Sciatic nerve (tissue), 2 donors: ENCODE results near the gene LINGO4. TPM values are rescaled to one million over a fixed set of nuclear protein-coding genes. Genes with fewer than 3 reads are reported as not detected.

Source experiments
- ATAC-seq: fragments of 200-7000 bp; cut with Tn5 transposase; one replicate; pipeline ENCODE4 v1.9.1; 2020; ENCODE audit warnings: mild to moderate bottlenecking, moderate library complexity
- DNase-seq: peaks from one replicate; pipeline ENCODE4 v3.0.0-alpha.2; 2020; ENCODE audit warnings: low spot score
- intact Hi-C: fragments of 100-400 bp; cut with DNase I; formaldehyde crosslinking; loops from one replicate; pipeline ENCODE4 v1.14.2; 2022
- total RNA-seq: library from RNA; stranded (reverse); fragmentation: NEBNext Ultra II Directional; extraction: Animal tissue kit (Norgen Biotek cat#: 25700); gene quantifications from one replicate; pipeline ENCODE4 v1.2.1, GENCODE V29; 2021
- donor health status: DM: no; HTN: no; CAD: no.
- donor health status: DM: no; HTN: no; CAD: no.

Gene LINGO4
- total RNA-seq, 1 donor from 2014 or later, result not detected

DNA sequence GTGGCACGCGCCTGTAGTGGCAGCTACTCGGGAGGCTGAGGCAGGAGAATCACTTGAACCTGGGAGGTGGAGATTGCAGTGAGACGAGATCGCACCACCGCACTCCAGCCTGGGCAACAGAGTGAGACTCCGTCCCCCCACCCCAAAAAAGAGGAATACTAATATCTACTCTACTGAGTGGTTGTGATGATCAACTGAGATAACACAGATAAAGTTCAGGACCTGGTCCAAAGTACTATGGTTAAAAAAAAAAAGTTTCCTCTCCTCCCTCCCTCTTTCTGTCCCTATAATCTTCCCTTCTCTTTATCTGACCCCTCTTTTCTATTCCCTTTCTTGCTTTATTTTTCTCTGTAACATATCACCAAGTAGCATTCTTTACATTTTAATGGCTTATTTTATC, 30.4 kb upstream of the LINGO4 start:
- DNase-seq (no peak), ATAC-seq (no peak)
- intact Hi-C loops, result no loop called here

DNA sequence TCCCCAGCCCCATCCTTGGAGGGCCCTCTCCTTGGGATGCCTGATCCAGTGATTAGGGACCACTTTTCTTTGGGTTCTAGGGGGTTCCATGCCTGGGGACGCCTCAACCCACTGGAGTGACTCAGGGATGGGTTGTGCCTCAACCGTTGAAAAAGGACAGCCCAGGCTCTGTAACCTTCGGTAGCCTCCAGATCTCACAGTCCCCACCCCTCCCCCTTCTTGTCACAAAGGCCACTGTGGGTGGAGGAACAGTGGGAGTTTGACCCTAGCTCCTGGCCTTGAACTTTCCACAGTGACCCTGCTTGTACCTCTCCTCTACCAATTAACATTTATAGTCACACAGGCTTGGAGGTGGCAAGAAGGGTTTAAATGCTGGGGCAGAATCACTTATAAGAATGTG, 29.0 kb upstream of the LINGO4 start:
- no peak for DNase-seq
- intact Hi-C loops, result no loop called here
- ATAC-seq, result no peak

DNA sequence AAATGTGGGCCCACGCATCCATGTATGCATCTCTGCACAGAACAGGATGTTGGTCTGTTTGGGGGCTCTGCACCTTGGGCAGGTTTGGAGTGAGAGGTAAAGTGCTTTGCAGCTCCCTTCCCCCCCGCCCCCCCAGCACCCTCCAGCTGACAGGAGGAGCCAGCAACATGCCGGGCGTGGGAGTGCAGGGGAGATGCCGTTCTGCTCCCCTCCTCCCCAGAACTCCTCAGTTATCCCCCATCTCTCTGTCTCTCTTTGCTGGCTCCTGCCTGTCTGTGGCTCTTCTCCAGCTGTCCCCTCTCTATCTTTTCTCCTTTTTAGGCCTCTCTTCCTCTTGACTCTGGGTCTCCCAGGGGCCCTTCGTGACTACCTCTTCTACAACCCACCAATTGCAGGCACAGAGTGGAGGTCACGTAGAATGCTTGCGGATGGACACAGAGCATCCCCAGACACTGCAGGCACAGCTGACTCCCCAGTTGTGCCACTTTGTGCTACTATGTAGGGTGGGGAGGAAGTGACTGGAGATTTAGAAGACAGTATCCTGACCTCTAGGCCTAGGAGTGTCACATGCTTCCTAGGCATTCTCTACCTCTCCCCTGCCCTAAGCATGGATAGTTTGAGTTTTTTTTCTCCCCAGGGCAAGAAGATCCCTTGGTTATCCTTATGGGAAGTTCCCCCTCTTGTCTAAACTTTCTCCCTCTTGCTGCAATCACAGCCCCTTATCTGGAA, 28.1 kb upstream of the LINGO4 start:
- DNase-seq (no peak), ATAC-seq (no peak)
- intact Hi-C loops, result no loop called here

DNA sequence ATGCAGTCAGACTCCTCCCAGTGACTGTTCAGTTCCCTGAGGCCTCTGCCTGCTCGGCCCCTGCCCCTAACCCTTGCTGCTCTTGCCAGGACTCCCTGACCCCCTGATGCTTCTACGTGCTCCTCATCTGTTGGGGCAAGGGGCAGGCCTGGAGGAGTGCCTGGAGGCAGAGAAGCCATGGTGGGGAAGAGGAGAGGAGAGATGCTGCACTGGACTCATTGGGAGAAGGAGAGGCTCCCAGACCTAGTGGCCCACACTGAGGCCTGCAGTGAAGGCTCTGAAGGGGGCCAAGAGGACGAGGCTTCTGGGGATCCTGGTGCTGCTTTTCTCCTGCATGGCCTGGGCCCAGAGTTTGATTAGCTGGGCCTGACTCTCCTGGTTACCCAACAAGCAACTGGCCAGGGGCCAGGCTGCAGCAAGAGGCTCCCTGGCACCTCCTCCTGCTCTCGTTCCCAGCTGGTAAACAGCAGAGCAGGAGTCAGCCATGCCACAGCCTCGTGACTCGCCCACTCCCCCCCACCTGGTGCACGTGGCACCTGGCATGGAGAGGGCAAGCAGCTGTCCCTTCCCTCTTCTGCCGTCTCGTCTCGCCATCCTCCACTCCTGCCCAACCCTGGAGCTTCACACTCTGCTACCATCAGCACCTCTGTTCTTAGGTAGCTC, 27.2 kb upstream of the LINGO4 start:
- intact Hi-C loops, result no loop called here
- ATAC-seq, result peak; percentile 27
- no peak for DNase-seq

DNA sequence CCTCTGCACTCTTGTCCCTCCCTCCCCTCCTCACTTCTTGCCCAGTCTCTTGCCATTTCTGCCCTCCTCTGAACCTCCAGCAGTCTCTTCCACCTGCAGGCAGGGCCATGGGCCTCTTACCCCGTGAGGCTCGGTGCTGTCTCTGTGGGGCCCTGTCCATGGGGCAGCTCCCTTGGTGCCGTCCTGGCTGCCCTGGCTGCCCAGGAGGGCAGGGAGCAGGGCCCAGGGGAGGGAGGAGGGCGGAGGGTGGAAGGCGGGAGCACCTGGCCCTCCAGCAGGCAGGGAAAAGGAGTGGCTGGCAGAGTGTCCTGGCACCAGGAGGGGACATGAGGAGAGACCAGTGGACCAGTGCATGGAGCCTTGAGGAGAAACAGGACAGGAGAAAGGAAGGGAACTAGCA, 26.4 kb upstream of the LINGO4 start, which contains the start of gene RORC:
RORC (minus strand) TSS at position 198 of the 400 bp plus-strand sequence; CDS start at position 160, 38 bp downstream.
- intact Hi-C loops, result no loop called here
- ATAC-seq (no peak), DNase-seq (no peak)

DNA sequence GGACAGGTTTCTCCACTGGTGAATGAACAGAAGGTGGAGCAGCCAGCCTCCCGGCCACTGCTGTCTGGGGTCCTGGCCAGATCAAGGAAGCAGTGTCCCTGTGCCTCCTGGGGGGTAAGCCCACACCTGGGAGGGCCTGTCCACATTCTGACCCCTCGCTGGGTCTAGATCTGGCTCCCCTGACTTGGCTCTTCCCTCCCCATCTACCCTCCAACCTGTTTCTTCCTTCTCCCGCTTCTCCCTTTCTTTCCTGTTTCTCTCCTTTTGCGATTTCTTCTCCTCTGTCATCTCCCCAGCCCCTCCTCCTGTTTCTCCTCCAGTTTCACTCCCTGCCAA, 26.0 kb upstream of the LINGO4 start:
- intact Hi-C loops, result no loop called here
- DNase-seq (no peak), ATAC-seq (no peak)

DNA sequence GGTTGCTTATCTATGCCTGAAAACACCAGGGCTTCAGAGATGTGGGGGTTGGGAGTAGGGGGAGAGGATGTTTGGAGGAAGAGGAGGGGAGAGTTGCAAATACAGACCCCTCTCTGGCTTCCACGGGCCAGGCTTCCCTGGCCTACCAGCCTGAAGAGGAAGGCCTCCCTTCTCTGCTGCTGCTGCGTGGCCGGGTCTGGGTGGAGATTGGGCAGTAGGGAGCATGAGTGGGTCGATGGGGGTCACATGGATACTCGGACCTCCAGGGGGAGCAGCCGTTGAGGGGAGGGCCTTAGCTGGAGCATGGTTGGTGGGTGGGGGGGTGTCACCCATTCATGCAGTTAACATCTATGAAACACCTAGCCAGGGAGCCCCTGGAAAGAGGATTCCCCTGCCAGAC, 24.8 kb upstream of the LINGO4 start:
- no peak for ATAC-seq
- intact Hi-C loops, result no loop called here
- no peak for DNase-seq

DNA sequence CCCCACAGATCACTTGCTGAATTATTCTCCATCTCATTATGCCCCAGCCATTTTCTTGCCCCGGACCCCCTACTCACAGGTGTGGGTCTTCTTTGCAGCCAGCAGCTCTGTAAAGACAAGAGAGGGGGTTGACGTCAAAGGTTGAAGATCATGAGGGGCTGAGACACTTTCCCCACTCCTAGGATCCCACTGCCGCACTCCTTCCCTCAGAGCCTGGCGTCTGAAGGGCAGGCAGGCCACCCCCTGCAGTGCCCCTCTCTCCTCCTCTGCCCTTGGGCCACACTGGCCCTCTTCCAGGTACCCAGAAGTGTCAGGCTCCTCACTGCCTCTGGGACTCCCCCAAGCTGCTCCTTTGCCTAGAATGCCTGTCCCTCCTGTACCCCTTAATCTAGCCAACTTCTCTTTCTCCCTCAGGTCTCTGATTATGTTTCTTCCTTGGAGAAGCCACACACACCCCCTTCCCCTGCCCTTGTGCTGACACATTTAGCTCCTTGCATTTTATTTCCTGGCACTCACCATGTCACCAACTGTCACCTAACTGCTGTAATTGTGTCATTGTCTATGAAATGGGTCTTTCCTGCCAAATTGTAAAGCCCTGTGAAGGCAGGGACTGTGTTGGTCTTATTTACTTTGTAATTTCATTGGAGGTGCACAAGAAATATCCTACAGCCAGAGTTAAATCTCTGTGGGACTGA, 24.3 kb upstream of the LINGO4 start:
- ATAC-seq, result no peak
- intact Hi-C loops, result no loop called here
- no peak for DNase-seq

DNA sequence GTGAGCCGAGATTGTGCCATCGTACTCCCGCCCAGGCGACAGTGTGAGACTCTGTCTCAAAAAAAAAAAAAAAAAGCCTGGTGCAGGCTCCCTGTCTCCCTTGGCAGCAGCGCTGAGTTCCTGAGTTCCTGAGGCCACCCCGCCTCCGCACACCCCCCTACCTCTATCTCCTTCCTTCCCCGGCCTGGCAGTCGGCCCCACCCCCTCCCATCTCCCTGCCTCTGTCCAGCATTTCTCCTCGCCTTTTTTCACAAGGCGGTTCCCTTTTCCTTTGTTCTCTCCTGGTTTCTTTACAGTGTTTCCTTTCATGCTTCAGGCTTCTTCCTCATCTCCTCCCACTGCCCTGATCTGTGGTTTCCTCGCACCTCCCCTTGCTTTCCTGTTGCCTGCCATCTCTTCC, 23.7 kb upstream of the LINGO4 start:
- intact Hi-C loops, result no loop called here
- no peak for DNase-seq
- ATAC-seq, result no peak

DNA sequence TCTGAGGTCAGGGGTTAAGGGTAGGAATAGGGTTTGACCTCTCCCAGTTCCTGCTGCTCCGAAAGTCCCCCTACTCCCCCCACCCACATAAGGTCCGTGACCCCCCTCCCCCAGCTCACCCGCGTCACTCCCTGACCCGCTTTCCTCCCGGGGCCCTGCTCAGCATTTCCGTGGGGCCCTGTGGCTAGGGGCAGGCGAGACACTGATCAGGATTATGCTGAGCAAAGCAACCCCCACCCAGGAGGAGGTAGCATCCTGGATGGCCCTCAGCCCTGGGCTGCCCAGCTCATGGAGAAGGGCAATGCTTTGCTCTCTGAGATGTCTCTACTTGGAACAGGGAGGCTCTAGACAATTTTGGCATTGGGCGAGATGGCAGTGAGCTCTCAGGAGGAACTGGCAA, 22.6 kb upstream of the LINGO4 start:
- intact Hi-C loops, result no loop called here

DNA sequence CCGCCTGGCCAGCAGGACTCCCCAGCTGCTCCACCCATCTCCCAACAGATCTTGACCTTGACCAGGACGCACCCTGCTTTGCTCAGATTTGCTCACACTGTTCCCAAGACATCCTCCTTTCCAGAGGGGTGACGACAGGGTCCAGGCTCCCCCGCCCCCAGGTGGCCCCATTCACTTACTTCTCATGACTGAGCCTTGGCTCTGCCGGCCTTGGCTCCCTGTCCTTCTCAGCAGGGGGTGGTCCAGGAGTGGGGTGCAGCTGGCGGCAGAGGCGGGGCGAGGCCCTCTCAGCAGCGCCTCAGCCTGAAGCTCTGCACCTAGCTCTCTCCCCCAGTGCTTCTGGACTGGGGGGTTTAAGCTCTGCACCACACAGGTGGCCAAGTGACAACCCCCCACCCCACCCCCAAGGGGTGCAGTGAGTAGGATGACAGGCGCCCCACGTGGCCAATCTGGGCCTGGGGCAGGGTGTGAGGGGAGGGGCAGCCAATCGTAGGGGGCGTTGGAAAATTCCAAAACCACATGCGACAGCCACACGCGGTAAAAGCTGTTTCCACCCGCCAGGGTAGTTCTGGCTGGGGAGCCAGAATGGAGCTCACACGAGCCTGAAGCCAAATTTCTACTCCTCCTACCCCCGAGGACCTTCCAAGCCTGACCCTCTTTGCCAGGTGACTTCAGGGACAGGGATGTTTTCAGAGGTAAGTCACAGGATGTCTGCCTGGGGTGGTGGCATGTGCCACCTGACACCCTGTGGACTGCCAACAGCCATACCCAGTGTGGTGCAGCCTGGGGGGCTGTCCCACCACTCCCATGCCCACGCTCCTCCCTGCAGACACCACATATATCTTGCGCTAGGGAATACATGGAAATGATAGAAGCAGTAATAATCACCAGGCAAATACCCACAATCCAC, 20.8 kb upstream of the LINGO4 start:
- peak; percentile 18 for ATAC-seq
- DNase-seq, result no peak
- intact Hi-C loops, result no loop called here

More for the DNA sequence above, 22.6 kb upstream of the LINGO4 start:
- DNase-seq, result no peak
- ATAC-seq, result no peak

DNA sequence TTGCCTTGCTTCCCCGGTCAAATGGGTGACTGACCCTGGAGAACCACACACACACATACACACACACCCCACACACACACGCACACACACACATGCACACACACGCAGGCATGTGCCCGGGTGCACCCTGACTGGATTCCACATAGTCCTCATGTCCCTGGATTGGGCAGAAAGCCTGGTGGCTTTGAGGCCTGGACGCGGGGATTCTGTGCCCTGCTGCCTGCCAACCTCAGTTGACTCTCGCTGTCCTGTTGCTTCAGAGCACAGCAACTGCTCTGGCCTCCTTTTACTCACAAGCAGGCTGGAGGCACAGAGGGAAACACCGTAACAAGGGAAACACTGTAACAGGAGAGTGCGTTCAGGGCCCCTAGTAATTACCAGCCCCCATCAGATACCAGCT, 20.0 kb upstream of the LINGO4 start:
- ATAC-seq (no peak), DNase-seq (no peak)
- intact Hi-C loops, result no loop called here

DNA sequence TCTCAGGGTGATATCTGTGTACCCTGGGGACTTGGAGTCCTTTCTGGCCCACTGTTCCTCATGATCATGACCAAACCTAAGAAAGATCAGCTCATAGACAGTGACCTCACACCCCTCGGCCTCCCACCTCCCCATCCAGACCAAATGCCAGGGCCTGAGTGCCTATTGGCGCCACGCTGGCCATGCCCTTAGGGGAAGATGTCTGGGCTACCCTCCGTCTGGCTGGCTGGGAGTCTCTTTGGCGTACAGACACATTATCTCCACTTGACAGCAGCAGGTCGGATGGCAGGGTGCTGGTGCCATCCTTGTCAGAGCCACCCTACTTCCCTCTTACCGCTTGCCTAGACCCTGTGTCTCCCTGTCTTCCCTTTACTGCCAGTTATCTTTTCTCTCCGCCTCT, 18.0 kb upstream of the LINGO4 start:
- DNase-seq (no peak), ATAC-seq (no peak)
- intact Hi-C loops, result no loop called here

DNA sequence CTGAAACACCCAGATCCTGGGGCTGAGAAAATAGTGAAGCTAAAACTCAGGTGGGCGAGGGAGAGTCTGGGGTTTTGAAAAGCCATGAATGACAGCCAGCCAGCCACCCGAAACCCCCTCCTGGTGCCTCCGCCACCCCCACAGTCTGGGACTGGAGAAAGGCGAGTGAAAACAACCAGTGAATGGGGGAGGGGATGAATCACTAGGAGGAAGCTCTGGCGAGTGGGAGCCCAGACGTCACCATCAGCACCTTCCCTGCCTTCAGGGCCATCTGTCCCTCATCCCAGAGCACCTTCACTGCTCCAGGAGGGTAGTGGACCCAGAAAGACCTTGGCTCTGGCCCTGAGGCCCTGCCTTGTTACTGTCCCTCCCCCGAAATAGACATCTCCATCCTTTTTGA, 17.2 kb upstream of the LINGO4 start:
- intact Hi-C loops, result no loop called here
- DNase-seq, result no peak
- no peak for ATAC-seq

DNA sequence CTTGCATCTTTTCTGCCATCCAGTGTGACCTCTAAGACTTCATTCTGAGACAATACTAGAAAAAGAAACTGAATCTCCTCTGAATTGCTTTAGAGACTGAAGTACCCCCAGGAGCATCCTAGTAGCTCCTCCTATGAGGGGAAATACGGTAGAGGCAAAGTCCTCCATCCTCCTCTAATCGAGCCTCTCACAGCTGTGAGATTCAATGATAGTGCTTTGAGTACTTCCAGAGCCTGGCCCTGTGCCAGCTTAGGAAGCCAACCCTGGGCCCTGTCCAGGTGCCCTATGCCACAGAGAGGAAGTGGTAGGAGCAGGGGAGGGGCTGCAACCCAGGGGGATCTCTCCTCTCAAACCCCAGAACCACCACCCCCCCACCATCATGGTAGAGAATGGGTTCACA, 15.7 kb upstream of the LINGO4 start:
- intact Hi-C loops, result no loop called here
- no peak for ATAC-seq
- DNase-seq, result no peak

DNA sequence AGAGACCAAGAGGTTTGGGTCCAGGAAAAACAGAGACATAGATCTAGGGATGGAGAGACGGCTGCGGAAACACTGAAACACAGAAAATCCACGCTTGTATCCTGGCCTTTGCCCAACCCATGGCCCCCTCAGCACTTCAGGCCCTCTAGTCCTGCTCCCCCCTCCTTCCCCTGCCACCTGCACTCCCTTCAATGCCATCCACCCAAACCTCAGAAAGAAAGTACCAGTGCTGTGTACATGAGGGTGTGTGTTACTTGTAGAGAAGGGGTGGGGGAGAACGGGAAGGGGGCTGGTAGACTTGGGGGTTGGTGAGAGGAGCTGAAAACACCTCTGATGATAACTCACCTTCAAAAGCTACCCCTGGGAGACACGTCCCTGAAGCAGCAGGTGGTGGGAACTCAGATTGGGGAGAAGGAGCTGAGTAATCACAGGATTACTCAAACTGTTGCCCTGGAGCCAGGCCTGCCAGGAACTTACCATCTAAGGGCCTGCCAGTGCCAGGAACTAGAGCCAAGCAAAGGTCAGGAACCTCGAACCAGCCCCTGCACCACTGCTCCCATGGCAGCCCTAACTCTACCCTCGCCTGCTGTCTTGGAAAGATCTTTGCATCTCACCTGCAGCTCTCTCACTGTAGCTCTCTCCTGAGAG, 14.9 kb upstream of the LINGO4 start:
- ATAC-seq, result no peak

DNA sequence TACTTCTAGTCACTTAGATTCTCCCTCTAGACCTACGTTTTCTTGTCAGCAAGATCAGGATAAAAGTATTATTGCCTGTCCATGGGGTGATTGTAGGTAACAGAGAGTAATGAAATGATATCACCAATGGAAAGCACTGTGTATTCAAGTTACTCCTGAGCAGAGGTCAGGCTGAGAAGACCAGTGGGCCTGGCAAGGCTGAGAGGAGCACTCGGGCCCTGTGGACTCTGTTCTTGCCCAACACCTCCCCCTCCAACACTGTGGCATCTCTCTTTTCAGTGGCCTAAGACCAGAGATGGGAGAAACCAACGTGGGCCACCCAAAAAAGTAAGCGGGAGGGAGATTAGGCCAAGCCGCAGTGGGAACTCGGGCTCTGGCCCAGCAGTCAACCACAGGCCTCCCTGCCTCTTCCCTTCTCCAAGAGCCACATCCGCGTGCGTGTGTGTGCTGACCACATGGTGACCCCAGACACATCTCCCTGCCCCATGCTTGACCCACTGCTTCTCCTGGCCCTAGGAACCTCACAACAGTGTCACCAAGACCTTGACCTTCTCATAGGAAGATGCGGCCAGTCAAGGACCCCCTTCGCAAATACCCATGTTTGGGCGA, 14.1 kb upstream of the LINGO4 start:
- ATAC-seq (no peak), DNase-seq (no peak)
- intact Hi-C loops, result no loop called here

More for the DNA sequence above, 14.9 kb upstream of the LINGO4 start:
- intact Hi-C loops, result no loop called here
- no peak for DNase-seq

DNA sequence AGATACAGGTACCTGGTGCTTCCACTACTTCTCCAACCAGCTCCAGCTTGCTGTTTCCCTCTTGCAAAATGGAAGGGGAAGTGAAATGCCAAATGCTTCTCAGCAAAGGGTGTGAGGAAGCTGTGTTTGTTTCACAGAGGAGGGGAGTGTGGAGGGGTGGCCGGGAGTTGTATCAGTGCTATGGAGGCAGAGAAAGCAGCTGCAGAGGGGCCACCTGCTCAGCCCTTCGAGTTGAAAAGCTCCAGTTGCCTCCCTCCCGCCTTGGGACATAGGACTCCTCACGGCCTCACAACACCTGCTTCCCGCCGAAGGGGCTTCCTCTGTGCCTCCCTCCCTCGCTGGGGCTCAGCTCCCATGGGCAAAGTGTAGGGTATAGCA, 12.1 kb upstream of the LINGO4 start:
- ATAC-seq (no peak), DNase-seq (no peak)
- intact Hi-C loops, result no loop called here
